Occipital lobe (tissue), 2 donors: ENCODE results near the gene ZNF331. TPM values are rescaled to one million over a fixed set of nuclear protein-coding genes. Genes with fewer than 3 reads are reported as not detected.

Experiments used
- DNase-seq: peaks from one replicate; lab custom pipeline; 2025; lab: John Stamatoyannopoulos, UW
- total RNA-seq: library from RNA; depleted of rRNA; stranded (reverse); fragments of >200 nt; gene quantifications from one replicate; pipeline ENCODE4 v1.2.3, GENCODE V29; 2014

Gene ZNF331
- total RNA-seq, 1 donor from 2014 or later, result 18.2 TPM

DNA sequence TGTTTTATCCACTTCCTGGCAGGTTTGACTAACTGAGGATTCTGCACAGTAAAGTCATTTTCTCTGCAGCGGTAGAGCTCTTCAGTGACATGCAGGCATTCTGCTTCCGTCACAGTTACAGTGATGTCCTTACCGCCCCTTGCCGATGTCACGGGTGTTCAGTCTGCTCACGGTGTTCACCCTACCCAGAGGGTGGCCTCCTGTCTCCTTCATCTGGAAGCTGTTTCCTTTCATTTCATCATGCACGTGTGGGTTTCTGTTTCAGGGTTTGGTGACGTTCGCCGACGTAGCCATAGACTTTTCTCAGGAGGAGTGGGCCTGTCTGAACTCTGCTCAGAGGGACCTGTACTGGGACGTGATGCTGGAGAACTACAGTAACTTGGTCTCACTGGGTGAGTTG lies 33.4 kb downstream of the ZNF331 start:
- no peak for DNase-seq

GRCh38 chr19:53576941-53577653 lies 39.2 kb downstream of the ZNF331 start:
- DNase-seq, result no peak

DNA sequence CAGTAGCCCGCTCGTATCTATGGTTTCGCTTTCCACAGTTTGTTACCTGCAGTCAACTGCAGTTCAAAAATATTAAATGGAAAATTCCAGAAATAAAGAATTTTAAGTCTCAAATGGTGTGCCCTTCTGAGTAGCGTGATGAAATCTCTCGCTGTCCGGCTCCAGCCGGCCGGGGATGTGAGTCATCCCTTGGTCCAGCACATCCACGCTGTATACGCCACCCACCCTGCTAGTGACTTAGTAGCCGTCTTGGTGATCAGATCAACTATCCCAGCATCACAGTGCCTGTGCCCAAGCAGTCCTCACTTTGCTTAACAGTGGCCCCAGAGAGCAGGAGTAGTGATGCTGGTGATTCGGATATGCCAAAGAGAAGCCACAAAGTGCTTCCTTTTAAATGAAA lies 40.0 kb downstream of the ZNF331 start:
- no peak for DNase-seq

GRCh38 chr19:53579518-53579917 lies 41.6 kb downstream of the ZNF331 start:
- DNase-seq, result no peak

GRCh38 chr19:53580871-53581835 lies 43.2 kb downstream of the ZNF331 start:
- no peak for DNase-seq

DNA sequence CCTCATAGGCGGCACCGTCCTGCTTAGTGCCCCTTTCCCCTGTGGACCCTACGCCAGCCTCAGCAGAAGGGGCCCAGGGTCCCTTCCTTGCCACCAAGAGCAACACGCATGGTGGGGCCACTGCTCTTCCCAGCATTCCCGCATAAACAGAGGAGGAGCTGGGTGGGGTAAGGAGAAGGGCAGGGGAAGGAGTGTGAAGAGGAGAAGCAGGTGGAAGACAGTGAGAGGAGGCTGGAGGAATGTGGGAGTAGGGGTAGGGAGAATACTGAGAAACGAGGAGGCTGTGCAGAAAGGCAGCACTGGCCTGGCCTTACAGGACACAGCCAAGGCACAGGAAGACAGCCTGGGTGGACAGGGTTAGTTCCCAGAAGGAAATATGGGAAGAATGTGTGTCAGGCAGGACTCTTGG lies 43.9 kb downstream of the ZNF331 start:
- DNase-seq, result no peak

GRCh38 chr19:53583181-53583580 lies 45.2 kb downstream of the ZNF331 start:
- no peak for DNase-seq

GRCh38 chr19:53586277-53586691 lies 48.3 kb downstream of the ZNF331 start:
- no peak for DNase-seq

DNA sequence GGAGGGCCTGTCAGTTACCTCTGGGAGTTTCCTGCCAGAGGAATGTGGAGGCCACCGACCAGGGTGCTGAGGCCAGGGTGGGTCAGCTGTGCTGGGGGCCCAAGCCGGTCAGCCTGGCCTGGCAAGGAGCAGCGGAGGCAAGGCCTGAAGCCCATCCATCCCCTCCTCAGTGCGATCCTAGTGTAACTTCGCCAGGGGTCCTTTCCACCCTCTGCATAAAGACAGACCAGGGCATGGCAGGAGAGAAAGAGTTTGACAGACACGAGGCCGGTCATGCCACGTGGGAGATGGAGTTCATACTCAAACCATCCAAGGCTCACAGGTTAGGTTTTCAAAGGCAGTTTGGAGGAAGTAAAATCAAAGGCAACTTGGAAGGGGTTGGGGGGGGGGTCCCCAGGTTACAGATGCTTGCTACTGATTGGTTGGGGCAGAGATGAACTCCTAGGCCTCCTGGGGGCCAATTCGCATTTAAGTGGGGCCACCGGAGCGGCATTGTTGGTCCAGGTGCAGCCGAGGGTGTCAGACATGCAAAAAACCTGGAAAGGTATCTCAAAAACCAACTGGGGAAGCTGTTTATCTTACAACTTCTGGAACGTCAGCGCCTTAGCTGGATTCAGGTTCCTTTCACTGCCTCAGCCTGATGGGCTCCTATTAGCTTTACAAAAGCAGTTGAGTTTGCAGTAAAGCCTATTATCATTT lies 57.0 kb downstream of the ZNF331 start:
- DNase-seq, result no peak

DNA sequence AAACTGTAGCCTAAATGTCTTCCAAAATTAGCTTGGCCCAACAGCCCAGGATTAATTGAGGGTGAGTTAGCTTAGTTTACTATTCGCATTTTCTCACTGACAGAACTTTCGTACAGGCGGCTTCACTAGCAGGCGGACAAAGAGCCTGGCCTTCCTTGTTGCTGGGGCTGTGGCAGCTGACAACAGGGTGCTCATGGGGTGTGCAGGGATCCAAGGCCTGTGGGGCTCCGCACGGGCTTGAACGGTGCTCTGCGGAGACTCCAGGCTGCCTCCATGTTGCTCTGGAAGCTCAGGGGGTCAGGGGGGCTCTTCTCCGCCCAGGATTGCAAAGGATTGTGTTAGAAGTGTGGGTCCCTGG lies 57.5 kb downstream of the ZNF331 start:
- no peak for DNase-seq

DNA sequence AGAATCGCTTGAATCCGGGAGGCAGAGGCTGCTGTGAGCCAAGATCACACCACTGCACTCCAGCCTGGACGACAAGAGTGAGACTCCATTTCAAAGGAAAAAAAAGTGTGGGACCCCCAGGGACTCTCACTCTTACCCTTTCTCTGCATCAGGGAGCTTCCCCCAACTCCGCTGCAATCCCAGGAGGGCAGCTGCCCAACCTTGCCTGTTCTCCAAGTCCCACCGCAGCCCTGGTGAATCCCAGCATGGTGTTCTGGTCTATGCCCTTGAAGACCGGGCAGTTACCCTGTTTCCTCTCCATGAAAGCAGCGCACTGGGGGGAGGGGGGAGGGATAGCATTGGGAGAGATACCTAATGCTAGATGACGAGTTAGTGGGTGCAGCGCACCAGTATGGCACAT lies 58.1 kb downstream of the ZNF331 start:
- DNase-seq, result no peak

DNA sequence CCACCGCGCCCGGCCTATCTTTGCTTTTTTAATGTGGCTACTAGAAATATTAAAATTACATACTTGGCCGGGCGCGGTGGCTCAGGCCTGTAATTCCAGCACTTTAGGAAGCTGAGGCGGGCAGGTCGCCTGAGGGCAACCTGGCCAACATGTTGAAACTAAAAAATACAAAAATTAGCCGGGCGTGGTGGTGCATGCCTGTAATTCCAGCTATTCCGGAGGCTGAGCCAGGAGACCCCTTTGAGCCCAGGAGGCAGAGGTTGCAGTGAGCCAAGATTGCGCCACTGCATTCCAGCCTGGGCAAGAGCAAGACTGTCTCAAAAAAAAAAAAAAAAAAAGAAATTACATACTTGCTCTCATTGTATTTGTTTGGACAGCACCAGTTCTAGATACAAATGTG lies 59.1 kb downstream of the ZNF331 start:
- no peak for DNase-seq

GRCh38 chr19:53598361-53598760 lies 60.4 kb downstream of the ZNF331 start:
- no peak for DNase-seq

DNA sequence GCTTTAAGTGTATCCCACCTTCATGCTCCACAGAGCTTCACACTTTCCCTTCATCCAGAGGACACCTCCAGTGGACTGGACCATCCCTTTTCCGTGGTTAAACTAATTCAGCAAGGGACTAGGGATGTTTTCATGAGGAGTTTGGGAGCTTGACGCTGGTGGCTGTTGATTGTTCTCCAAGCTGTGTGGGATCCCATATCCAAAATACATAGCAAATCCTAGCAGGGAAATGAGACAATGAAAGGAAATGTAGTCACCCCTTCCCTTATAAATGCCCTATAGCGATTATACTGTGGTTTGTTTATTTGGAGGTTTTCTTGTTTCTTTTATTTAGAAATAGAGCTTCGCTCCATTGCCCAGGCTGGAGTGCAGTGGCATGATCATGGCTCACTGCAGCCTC lies 62.3 kb downstream of the ZNF331 start:
- no peak for DNase-seq

DNA sequence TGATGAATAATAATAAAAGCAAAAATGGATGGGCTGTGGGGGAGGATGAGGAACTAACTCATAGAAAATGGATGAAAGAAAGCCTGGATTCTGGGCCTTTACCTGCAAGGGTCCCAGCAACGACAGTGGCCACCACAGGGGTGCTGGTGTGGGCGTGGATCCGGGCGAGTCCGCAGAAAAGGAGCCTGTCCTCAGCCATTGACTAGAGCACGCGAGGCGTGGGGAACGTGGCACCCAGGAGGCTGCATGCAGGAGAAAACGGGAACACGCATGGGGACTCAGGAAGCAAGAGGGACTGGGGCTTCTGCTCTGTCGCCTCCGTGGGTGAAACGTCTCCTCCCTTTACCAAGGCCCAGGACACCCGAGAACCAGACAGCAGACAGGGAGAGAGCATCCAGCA lies 68.1 kb downstream of the ZNF331 start:
- no peak for DNase-seq

- DNase-seq, result no peak
Measured at GRCh38 chr19:53608381-53608780, 70.4 kb downstream of the ZNF331 start.

DNA sequence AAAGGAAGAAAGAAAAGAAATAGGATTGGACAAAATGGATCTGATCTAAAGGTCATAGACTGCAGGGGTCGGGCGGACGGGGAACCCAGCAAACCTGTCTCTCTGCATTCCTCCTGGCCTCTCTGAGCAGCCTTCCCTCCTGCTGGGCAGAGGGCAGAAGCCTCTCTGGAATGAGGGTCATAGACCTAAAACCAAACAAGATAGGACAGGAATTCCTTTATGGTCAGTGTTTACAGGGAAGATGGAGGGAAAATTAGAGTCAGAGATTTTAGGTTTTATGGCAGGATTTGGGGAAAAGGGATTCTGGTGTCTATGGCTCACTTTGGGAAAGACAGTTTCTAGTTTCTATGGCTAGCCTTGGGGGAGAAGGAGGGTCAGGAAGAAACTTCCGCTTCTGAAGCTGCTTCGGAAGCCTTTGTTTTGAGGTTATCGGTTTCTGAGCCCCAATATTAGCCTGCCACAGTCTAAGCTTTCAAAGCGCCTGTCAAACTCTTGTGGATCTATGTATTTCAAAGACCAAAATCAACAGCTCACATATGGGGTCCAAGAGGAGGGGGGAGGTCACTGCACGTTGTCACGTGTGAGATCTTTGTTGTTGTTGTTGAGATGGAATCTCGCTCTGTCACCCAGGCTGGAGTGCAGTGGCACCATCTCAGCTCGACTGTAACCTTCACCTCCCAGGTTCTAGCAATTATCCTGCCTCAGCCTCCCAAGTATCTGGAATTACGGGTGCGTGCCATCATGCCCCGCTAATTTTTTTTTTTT lies 75.0 kb downstream of the ZNF331 start:
- no peak for DNase-seq

DNA sequence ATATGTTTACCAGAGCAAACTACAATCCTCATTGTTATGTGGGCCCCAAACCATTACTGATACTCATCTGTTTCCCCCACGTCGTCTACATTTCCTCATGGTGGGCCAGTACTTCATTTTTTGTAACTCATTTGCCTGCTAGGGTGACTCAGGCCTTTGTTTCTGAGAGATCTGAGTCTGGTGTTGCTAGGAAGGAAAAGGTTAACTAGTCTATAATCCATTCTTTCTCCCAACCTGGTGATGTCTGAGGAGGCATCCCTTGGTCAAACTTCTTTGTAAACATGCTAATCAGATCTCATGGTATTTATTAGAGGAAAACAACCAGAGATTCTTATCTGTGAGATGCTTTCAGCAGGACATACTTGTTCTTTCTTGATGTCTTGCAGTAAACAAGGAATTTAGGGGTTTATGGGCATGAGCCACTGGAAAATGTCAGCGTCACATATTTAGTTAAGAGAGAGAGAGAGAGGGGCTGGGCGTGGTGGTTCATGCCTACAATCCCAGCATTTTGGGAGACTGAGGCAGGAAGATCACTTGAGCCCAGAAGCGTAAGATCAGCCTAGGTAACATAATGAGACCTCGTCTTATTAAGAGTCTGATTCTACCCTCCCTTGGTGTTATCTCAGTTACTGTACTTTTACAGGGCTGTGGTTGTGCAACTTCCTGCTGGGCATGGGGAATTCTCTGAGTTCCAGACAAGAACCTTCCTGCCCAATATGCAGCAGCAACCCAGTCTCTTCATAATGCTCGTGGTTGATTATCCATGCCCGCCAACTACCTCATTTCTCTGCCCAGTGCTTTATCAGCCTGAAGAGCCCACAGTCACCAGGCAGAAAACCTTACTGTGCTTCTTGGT lies 84.2 kb downstream of the ZNF331 start:
- DNase-seq, result no peak

GRCh38 chr19:53624771-53625545 lies 87.0 kb downstream of the ZNF331 start:
- no peak for DNase-seq

- no peak for DNase-seq
Measured at GRCh38 chr19:53626486-53626885, 88.5 kb downstream of the ZNF331 start.
